Measurements from ENCODE around the gene MOV10L1.

- no peak for TF ChIP-seq CTCF (IDR thresholded peaks at IDR 0.05; ENCODE audit: low read length)
- TF ChIP-seq EZH2phosphoT487 (IDR thresholded peaks at IDR 0.05; ENCODE audit: low read length): no peak
- no peak for TF ChIP-seq EZH2 (optimal IDR thresholded peaks at IDR 0.05; ENCODE audit: low read depth, low read length)
Observed at GRCh38 chr22:50098052-50098451, 8.2 kb downstream of the MOV10L1 start.

All from MM.1S (cell line).